T47D (cell line): Measurements from ENCODE around the gene DEK.
"Not testable (repeated sequence)": the region's sequence is repeated elsewhere in the genome, so short reads cannot be mapped to it uniquely, and the experiment has no call there.

Experiments
- DNase-seq, 2 experiments: peaks; one replicate each; pipeline versions ENCODE4 v3.0.0 to v3.0.0-alpha.2; 2011 to 2012; ENCODE audit warnings: low read depth in 1 of 2, low spot score in 1 of 2
- JUND ChIP-seq: IDR thresholded peaks from 2 replicates; pipeline ENCODE4 v1.6.1; 2012; ENCODE audit warnings: low read depth
- in situ Hi-C: cut with HindIII; loops from 2 replicates; pipeline ENCODE4 v1.10.0; 2016; ENCODE audit warnings: low sequenced_read_pairs, low pct_unique_long_range_greater_than_20kb

DEK gene

DNA sequence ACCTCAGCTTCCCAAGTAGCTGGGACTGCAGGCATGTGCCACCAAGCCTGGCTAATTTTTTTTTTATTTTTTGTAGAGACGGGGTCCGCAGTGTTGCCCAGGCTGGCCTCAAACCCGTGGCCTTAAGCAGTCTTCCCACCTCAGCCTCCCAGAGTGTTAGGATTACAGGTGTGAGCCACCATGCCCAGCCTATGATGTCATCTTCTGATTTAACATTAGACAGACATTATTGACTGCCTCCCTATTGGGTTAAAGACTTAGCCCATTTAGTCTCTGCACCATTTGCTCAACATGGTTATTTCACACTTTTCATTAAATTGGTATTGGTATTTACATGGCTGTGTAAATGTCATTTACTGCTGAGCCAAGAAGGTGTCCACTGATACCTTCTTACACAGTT is 46.1 kb downstream of the DEK start:
- no peak for DNase-seq
- no peak for TF ChIP-seq JUND
- in situ Hi-C loops = no loop called here

- TF ChIP-seq JUND = no peak
- DNase-seq = no peak
- in situ Hi-C loops = no loop called here
Observed at GRCh38 chr6:18216411-18216810, 47.9 kb downstream of the DEK start.

- in situ Hi-C loops = no loop called here
- no peak for TF ChIP-seq JUND
- DNase-seq = no peak
Observed at GRCh38 chr6:18215436-18215835, 48.9 kb downstream of the DEK start.

DNA sequence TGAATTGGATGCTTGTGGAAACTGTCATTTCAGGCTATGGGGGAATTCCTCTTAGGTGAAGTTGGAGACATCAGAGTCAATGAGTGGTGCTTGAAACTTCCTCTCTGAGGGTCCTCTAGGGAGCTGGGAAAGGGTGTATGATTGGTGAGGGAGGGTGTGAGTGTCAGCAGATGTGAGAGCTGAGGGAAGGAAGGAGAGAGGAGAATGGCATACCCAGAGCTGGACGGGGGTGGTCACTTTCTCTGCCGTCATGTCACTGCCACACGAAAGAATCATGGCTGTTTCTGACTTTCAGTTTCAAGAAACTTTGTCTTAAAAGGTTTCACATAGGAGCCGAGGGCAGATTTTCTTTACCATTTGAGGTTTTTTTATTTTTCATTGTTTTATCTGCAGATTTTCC is 50.3 kb downstream of the DEK start:
- in situ Hi-C loops = no loop called here
- DNase-seq = no peak

DNA sequence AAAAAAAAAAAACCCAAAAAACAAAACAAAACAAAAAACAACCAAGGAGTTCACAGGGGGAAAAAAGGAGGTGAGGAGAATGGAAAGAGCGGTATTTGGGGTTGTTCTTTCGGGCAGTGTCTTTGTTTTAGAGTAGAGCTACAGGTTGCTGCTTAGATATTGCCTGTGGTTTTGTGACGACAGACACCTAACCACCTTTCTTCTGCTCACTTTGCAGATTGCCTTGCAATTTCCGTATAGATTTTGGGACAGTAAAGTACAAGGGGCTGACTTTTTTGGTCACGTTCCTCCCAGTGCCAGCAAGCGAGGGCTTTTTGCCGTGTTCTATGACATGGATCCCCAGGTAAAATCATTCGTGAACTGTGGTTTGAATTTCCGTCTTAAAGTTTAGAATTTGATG is 50.9 kb downstream of the DEK start:
- no peak for DNase-seq
- in situ Hi-C loops = no loop called here
- no peak for TF ChIP-seq JUND

More for the DNA sequence above, 50.3 kb downstream of the DEK start:
- no peak for TF ChIP-seq JUND

GRCh38 chr6:18212231-18212630 is 52.1 kb downstream of the DEK start:
- DNase-seq = no peak
- no peak for TF ChIP-seq JUND
- in situ Hi-C loops = no loop called here

- no peak for DNase-seq
Observed at GRCh38 chr6:18211338-18211737, 53.0 kb downstream of the DEK start.

DNA sequence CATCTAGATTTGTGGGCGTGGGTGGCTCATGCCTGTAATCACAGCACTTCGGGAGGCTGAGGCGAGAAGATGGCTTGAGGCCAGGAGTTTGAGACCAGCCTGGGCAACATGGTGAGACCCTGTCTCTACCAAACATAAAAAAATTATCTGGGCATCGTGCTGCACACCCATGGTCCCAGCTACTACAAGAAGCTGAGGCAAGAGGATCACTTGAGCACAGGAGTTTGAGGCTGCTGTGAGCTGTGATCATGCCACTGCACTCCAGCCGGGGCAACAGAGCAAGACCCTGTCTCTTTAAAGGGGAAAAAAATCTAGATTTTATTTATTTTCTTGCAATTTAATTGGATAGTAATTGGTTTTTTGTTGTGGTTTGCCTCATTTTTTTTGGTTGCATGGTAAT is 53.6 kb downstream of the DEK start:
- DNase-seq = no peak
- TF ChIP-seq JUND = no peak
- in situ Hi-C loops = no loop called here

More at GRCh38 chr6:18211338-18211737, 53.0 kb downstream of the DEK start:
- TF ChIP-seq JUND = no peak
- in situ Hi-C loops = no loop called here

GRCh38 chr6:18209539-18210197 is 54.7 kb downstream of the DEK start:
- TF ChIP-seq JUND = no peak
- in situ Hi-C loops = no loop called here
- DNase-seq = peak in 1 of 2 experiments; percentile 10

- DNase-seq, in situ Hi-C loops: not testable (repeated sequence)
Observed at GRCh38 chr6:18208778-18209177, 55.6 kb downstream of the DEK start.

- DNase-seq = no peak
- in situ Hi-C loops = no loop called here
- TF ChIP-seq JUND = no peak
Observed at GRCh38 chr6:18207949-18208348, 56.4 kb downstream of the DEK start.

DNA sequence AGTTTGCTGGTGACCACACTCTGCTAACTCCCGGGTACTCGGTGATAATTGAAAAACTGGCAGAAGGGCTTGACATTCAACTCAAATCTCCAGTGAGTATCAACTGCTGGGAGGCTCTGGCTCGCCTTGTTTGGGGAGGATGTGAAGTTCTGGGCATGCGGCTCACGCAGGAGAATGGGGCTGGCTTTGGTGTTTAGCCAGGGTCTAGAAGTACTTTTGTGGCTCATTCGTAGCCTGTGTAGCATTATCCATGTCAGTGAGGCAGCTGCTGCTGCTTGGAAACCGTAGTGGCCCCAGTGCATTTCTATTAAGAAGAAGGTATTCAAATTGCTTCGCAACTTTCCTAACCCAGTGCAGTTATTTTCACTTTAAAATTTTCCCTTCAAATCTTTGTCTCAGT is 56.9 kb downstream of the DEK start:
- no peak for DNase-seq
- in situ Hi-C loops = no loop called here
- no peak for TF ChIP-seq JUND

DNA sequence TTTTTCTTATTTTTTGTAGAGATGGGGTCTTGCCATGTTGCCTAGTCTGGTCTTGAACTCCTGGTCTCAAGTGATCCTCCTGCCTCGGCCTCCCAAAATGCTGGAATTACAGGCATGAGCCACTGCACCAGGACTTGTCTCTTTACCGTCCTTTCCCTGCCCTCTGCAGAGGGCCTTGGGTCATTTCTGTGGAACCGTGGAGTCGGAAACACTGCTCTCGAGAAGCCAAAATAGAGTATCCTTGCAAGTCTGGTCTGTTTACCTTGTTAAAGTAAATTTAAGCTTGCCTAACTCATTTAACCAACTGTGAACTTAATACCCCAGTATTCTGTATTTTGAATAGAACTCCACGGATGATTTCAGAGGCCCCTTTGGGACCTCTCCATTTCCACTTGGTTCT is 57.7 kb downstream of the DEK start:
- in situ Hi-C loops = no loop called here

DNA sequence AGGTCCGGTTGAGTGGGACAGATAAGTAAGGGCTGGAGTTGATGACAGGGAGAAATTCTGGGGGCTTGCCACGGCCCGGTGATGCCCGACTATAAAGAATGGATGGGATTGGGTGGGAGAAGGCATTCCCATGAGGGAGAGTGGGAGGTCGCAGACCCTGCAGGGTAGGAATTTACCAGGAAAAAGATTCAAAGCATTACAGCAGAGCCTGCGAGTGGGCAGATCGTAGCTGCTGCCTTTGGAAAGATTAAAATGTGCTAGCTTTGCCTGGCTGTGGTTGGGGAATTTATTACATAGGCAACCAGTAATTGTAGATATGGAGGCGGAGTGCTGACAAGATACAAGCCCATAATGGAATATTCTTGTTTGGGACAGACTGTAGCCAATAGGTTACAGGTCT is 59.6 kb downstream of the DEK start:
- TF ChIP-seq JUND = no peak
- in situ Hi-C loops = no loop called here

More for the DNA sequence above, 57.7 kb downstream of the DEK start:
- DNase-seq = no peak
- no peak for TF ChIP-seq JUND

More for the DNA sequence above, 59.6 kb downstream of the DEK start:
- no peak for DNase-seq
